DMS114 treated with DMSO at 0.1 percent for 48 hours (cell line): ENCODE results near the gene TGFB1.

Source experiments
- DNase-seq: peaks from one replicate; lab custom pipeline; 2025; ENCODE audit not compliant: unreplicated experiment; lab: John Stamatoyannopoulos, UW

TGFB1 gene

DNA sequence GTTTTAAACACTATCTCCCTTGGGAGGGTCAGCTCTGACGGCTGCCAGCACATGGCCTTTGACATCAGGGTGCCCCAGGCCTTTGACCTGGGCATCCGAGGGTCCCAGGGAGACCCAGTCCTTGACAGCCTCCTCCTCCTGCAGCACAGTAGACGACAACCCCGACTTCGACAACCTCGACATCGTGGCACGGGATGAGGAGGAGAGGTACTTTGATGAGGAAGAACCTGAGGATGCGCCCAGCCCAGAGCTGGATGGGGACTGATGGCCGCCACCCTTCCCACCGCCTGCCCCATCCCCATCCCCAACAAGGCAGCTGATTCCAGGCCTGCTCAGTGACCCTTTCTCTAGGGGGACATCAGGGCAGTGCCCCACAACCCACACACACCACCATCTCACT is 31.3 kb downstream of the TGFB1 start:
- no peak for DNase-seq

DNA sequence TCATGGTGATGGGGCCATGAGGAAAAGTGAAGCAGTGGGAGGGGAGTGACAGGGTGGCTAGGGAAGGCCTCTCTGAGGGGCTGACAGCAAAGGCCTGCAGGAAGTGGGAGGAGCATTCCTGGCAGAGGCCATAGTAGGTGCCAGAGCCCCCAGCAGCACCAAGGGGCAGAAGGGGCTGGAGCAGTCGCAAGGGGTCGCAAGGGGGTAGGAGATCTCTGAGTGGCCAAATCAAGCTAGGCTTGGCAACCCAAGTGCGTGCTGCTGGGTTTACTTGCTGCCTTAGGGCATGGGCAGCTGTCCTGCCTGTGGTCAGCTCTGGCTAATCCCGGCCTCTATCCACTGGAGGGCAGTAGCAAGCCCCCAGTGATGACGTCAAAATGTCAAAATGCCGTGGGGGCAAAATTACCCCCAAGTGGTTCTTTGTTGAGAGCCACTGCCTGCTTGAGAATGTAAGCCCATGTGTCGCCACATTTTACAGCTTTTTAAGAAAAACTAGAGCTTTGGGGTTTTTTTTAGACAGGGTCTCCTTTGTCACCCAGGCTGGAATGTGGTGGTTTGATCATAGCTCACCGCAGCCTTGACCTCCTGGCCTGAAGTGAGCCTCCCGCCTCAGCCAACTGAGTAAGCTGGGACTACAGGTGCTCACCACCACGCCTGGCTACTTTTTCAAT is 32.0 kb downstream of the TGFB1 start:
- DNase-seq, result peak; percentile 22

DNA sequence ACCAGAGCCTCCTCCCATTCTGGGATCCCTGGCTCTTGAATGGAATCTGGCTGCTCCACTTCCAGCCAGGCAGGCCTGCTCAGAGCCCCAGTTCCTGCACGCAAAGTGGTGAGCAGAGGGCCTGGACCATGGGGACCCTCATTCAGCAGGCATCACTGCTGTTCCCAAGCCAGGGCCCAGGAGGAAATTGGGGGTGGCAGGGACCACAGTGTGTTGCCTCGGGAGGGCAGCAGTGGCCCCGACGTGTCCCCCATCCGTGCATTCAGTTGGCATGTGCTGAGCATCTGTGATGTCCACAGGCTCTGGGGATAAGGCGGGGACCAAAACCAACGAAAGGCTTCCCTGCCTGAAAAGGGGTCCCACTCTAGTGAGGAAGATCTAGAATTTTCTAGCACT is 32.5 kb downstream of the TGFB1 start:
- no peak for DNase-seq

DNA sequence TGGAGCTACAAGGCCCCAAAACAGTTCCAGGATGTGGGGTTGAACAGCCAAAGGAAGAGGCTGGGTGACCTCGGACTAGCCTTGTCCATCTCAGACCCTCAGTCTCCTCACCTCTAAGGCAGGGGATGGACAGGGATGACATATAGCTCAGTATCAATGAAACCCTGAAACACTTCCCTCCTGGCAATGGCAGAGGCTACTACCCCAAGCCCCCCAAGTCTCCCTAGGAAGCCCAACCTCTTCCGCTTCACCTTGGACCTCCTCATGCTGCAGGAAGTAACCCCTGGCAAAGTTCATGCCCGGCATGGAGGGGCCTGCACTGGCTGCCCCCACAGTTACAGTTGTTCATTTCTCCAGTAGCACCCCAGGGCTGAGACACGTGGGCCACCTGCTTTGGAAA is 33.2 kb downstream of the TGFB1 start:
- no peak for DNase-seq

DNA sequence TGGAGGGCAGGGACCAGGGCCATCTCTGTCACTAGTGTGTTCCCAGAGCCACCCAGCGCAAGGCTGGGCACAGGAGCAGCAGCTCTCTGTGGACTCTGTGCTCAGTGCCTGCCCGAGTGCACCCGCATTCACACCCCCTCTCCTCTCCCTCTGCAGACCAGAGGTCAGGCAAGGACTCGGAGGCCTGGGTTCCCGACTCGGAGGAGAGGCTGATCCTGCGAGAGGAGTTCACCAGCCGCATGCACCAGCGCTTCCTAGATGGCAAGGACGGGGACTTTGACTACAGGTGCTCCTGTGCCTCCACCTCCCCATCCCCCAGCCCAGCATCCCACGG is 33.6 kb downstream of the TGFB1 start:
- DNase-seq, result no peak

DNA sequence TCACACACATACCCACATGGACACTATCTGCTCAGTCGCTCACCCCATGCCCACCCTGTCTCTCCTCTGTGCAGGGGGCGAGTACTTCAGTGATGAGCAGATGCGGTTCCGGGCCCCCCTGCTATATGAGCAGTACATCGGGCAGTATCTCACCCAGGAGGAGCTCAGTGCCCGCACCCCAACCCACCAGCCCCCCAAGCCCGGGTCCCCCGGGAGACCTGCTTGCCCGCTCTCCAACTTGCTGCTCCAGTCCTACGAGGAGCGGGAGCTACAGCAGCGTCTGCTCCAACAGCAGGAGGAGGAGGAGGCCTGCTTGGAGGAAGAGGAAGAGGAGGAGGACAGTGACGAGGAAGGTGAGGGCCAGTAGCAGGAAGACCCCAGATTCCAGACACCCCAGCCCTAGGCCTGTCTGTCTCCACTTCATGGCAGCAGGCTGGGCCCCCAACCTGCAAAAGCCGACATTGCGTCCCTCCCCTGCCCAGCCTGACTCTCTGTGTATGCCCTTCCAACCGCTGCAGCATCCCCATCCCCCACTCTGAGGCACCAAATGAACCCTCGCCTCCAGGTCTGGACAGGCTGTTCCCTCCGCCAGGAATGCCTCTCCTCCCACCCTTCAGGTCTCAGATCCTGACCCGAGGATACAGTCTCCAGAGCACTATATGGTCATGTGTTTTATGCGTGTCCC is 34.1 kb downstream of the TGFB1 start:
- DNase-seq, result no peak

DNA sequence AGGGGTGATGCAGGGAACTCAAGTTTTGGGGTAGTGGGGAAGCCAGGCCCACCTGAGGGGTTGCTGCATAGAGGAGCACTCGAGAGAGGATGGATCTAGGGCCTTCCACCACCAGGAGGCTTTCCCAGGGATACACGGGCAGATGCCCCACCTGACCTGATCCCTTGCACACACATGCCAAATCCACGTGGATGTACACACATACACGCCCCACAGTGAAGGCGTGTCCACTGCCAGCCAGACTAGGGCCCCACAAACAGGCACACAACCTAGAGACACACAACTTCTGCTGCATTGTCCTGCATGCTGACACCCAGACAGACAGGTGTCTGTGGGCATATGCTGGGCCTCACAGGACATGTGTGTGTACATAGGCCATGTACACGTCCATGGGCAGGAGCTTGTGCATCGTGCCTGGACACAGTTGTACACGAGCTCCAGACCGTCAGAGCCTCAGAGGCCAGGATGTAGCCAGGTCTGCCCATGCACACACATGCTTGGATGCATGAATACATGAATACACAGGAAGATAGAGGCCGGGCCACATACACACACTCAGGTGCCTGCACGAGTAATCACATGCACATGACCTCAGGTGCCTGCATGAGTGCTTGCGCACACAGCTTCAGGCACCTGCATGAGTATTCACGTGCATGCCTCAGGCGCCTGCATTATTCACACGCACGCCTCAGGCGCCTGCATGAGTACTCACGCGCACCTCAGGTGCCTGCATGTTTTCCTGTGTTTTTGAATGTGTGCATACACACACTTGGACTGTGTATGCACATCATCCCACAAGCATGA is 34.8 kb downstream of the TGFB1 start:
- DNase-seq, result no peak

DNA sequence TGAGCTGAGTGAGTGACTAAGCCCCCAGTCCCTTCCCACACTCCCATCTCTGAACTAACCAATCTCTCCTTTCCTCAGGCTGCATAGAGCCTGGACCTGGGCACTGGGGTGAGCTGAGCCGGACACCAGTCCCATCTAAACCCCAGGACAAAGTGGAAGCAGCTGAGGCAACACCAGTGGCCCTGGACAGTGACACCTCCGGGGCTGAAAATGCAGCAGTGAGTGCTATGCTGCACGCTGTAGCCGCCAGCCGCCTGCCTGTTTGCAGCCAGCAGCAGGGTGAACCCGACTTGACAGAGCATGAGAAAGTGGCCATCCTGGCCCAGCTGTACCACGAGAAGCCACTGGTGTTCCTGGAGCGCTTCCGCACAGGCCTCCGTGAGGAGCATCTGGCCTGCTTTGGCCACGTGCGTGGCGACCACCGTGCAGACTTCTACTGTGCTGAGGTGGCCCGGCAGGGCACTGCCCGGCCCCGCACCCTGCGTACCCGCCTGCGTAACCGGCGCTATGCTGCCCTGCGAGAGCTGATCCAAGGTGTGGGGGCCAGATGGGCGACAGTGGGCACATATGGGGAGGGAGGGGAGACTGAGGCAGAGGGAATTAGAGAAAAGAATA is 37.3 kb downstream of the TGFB1 start:
- DNase-seq, result no peak

DNA sequence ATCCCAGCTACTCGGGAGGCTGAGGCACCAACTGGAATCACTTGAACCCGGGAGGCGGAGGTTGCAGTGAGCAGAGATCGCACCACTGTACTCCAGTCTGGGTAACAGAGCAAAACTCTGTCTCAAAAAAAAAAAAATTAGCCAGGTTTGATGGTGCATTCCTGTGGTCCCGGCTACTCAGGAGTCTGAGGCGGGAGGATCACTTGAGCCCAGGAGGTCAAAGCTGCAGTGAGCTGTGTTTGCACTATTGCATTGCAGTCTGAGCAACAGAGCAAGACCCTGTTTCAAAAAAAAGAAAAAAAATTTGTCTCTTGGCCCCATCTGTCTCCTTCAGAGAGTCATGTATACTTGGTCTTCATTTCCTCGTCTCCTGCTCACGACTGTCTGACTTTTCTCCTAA is 42.1 kb downstream of the TGFB1 start:
- no peak for DNase-seq

DNA sequence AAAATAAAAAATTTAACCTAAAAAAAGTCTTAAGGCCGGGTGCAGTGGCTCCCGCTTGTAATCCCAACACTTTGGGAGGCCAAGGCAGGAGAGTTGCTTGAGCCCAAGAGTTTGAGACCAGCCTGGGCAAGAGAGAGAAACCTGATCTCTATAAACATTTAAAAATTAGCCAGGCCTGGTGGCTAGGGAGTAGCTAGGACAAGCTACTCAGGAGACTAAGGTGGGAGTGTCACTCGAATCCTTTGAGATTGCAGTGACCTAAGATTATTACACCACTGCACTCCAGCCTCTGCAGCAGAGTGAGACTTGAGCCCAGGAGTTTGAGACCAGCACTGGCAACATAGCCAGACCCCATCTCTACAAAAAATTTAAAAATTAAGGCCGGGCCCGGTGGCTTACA is 42.6 kb downstream of the TGFB1 start:
- no peak for DNase-seq

DNA sequence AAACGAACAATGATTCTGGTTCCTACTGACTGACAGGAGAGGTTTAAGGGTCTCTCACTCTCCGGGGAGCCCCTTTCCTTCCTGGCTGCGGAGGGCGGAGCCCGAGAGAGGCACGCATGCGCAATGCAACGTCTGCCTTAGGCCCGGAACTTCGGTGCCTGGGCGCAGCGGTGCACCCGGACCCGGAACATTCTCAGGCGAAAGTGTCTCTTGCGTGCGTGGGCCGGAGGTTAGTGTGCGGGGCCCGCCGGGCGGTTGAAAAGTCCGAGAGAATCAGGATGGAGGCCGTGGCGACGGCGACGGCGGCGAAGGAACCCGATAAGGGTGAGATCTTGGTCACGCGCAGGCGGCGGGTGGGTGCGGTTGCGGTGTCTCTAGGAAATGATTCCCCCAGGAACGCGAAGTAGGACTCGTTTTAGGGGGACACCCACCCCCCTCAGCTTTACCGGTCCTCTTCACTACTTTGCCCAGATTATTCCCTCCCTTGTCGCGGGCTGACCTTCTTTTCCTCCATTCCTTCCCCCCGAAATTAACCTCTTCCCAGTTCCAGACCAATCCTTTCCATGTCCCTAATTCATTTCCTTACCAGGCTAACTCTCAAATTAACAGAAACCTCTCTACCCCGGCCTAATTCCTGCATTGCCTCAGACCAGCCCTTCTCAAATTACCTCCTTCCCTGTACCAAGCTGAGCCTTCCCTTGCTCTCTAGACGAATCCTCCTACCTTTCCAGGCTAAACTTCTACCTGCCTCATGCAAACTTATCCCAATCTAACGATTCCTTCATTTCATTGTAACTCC is 43.5 kb downstream of the TGFB1 start, which contains the start of gene CCDC97:
Gene CCDC97, plus strand, starts transcription at position 140 of the 799 bp plus-strand sequence. Its CDS starts 139 bp downstream, at position 279.
- DNase-seq, result peak; percentile 82

DNA sequence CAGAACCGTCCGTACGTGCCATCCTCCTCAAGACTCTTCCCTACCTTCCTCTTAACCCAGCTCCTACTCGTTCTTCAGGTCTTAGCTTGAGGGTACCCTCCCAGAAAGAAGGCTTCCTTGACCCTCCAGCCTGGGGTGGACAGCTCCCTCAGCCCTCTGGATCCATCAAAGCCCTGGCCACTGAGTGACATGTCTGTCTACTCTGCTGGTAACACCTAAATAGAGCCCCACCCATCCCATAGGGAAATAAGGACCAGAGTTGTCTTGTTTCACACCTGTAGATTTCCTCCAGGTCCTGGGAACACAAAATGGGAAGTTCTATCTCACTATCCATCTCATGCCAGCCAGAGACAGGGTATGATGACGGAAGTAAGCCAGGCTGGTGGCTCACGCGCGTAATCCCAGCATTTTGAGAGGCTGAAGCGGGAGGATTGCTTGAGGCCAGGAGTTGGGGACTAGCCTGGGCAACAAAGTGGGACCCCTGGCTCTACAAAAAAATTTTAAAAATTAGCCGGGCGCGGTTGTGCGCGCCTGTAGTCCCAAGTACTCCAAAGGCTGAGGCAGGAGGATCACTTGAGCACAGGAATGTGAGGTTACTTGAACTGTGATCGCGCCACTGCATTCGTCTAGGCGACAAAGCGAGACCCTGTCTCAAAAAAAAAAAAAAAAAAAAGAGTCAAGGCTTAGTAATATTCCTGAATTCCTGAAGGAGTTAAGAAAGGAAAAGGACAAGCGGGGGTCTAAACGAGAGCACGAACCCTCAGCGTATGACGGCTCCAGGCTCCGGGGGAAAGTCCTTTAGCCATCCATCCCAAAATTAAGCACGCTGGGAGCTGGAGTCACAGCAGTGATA is 44.3 kb downstream of the TGFB1 start:
- peak; percentile 15 for DNase-seq

DNA sequence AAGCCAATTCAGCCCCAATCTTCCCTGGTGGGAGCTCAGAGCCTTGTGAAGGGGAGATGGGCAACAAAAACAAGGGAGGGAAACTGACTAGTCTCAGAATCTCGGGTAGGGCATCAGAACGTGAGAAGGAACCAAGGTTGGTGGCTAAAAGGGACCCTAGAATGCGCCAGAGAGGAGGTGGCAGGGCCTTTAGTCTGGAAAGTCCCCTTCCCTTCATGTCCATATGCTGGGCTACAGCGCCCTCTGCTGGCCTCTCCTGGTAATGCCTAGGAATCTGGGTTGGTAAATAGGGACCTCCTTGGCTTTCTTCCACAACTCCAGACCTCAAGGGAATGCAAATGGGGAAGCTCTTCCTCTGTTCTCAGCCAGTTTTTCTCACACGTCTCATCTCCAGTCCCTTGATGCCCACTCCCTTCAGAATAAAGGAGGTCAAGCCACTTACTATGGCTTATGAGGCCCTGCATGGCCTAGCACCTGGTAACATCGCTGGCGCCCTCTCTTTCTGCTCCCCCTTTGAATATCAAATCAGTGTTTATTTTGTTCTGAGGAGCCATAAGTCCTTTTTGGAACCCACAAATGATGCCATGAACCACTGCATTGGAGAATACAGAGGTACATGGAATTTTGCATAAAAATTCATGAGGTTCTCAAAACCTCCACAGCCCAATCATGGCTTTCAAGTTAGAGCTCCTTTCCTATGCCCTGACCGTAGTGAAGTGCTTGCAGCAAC is 45.1 kb downstream of the TGFB1 start:
- DNase-seq, result peak; percentile 83

DNA sequence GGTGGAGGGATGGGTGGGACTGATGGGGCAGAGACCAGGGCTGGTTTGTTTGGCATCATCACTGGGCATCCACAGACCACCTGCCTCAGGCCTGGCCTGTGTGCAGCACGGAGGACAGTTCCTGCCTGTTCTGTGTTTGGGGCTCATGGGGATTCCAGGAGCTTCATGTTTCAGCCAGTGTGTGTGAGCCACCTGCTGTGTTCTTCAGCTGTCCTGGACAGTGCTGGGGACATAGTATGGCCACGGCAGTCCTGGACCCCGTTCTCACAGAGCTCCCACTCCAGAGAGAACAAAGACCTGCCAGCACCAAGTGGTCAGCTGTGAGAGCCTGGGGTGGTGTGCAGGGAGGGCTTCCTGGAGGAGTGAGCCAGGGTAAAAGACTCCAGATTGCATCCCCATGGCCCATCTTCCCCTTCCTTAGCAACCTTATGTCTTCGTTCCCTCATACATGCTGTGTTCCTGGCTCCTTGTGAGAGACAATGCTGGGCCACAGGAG is 45.7 kb downstream of the TGFB1 start:
- no peak for DNase-seq

DNA sequence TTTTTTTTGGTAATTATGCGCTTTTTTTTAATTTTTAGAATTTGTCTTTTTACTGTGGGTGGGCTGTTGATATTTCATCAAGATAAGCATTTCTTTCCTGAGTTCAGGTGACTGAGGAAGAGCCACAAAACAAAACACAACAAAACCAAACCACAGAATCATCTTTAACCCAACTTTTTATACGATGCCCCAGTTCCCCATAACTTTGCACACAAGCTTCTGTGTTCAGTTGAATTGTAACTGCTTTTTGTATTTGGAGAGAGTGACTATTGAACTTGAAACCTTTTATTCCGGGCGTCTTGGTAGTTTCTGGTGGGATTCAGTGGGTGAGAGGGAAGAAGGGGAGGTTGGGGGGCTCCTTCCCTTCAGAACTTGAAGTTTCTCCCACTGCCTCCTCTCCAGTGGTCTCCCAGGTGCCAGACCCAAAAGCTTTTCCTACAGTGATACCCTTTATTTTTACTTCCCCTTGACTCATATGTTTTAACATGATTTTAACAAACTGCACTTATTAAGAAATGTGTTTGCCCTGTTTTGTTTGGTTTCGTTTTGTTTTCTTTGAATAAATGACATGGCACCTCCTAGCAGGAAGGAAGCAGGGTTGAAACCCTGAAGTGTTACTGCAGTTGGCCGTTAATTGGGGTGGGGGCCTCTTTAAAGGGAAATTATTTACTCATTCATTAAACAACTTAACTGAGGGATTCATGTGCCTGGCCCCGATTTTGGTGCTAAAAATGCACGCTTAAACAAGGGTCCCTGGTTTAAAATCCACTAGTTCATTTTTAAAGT is 46.4 kb downstream of the TGFB1 start:
- no peak for DNase-seq

DNA sequence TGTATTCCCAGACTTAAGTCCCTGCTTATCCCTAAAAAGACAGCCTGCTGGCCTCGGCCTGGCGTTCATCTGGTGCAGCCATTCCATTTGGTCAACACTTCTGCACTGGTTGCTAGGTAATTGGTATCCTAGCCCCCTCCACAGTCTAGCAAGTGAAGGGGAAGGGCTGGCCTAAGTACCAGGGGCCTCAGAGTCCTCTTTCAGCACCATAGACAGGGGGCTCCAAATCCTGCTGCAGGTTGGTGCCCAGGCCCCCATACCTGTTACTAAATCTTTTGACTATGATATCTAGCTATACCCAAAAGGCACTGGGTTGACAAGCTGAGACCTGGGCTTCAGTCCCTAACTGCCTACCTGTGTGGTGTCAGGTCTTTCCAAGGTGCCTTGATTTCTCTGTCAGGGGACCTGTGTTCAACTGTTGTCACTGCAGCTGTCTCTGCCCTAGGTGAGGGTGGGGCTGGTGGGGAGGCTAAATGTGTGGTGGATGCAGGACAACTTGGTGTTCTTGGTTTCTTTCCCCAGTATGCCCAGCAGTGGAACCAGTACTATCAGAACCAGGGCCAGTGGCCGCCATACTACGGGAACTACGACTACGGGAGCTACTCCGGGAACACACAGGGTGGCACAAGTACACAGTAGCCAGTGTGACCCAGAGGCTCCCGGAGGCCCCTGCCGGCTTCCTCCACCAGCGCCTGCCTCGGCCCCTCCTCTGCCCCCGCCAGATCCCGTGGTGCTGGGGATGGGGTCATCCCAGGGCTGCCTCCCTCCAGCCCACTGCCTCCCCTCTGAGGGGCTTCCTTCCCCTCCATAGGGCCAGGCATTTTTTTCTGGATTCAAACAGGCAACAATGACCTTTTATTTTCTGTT is 47.6 kb downstream of the TGFB1 start:
- no peak for DNase-seq

DNA sequence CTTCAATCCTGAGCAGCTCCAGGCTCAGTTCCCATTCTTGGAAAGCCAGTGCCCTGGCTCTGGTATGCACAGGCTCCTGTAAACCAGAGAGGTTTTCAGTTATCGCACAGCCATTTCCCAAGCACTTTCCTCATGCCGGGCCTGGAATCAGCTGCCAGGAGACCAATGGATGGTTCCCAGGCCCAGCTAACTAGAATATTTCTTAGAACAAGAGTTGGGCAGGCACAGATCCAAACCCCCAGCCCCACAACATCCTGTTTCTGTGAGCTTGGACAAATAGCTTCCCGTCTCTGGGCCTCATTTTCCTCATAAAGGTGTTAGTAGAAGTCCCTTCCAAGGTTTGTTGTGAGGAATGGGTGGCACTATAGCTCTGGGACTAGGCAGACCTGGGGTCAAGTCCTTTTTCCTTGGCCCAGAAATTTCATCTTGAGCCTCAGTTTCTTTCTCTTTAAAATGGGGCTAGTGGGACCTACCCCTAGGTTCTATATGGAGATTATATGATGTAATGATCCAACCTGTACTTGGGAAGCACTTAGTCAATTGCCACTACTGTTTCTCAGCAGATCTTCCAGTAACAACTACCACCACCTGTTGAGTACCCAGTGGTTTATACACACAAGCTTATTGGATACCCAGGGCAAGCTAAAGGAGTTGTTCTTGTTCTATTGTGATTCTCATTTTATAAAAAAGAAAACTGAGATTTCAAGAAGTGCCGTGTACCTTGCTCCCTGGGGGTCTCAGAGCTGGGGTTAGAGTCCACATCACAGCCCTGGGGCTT is 48.8 kb downstream of the TGFB1 start:
- DNase-seq, result no peak
